Femur (tissue), 1 donor: ENCODE data around the gene PLEKHJ1.
"Not testable (repeated sequence)": the region's sequence is repeated elsewhere in the genome, so short reads cannot be mapped to it uniquely, and the experiment has no call there.

ENCODE experiments used
- DNase-seq: peaks from one replicate; pipeline ENCODE4 v3.0.0-alpha.2; 2017

PLEKHJ1 gene, protein sequence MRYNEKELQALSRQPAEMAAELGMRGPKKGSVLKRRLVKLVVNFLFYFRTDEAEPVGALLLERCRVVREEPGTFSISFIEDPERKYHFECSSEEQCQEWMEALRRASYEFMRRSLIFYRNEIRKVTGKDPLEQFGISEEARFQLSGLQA

DNA sequence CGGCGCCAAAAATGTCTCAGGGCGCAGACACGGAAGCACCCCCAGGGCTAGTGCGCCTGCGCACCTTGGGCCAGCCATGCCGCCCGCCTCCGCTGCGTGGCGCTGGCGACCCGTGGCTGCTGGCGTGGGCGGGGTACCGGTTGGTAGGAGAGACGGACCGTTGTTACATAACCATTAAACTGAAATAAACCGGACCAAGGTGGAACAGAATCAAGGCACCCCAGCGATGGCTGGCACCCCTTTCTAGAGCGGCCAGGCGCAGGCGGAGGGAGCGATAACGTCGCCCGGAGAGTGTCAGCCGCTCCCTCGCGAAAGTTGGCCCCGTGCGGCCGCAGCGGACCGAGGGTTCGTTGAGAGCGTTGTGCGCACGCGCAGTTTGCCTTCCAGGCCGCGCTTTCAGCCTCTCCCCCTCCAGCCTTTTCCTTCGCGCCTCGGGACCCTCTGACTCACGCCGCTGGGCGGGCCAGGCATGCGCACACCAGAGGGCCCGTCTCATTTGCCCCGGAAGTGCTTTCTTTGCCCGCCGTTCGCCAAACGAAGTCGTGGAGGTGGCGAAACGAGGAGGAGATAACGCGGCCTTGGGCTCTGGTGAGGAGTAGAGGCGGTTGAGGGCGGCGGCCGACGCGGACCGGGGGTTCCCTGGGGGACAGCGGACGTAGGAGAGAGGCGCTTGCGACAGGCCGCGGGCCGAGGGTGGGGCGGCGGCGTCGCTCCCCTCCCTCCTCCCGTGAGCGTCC, at the start of gene PLEKHJ1, which contains the start of gene SF3A2:
TSS of gene PLEKHJ1 (minus strand) at position 16 of the 737 bp plus-strand sequence. CDS start 81 bp downstream, outside the sequence.
TSS of gene SF3A2 (plus strand) at position 511 of the 737 bp plus-strand sequence. CDS start 6,595 bp downstream, outside the sequence.
- DNase-seq, result peak; percentile 99

DNA sequence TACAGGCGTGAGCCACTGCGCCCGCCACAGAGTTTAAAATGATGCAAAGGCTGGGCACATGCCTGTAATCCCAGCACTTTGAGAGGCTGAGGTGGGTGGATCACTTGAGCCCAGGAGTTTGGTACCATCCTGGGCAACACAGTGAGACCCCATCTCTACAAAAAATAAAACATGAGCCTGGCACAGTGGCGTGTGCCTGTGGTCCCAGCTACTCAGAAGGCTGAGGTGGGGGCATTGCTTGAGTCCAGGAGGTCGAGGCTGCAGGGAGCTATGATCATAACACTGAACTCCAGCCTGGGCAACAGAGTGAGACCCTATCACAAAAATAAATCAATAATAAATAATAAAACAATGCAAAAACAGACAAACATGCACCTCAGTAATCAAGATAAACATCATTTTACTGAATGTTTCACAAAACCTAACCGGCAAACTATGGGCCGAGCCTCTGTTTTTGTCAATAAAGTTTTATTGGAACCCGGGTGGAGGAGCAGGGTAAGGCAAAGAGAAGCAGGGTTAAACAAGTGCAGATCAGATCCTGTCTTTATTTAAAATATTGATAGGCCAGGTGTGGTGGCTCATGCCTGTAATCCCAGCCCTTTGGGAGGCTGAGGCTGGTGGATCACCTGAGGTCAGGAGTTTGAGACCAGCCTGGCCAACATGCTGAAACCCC, 47.8 kb upstream of the PLEKHJ1 start:
- peak; percentile 10 for DNase-seq

DNA sequence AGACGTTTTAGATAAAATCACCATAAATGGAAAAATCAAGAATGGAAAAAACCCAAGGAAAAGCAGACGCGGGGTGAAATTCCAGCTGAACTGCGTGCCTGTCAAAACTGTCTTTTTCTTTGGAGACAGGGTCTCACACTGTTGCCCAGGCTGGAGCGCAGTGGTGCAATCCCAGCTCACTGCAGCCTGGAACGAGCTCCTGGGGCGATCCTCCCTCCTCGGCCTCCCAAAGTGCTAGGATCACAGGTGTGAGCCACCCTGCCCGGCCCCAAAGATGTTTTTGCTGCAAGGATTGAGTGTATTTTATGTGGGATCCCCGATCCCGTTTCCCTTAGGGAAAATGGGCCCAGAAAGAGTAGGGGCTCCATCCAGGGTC, 46.7 kb upstream of the PLEKHJ1 start:
- DNase-seq, result no peak

DNA sequence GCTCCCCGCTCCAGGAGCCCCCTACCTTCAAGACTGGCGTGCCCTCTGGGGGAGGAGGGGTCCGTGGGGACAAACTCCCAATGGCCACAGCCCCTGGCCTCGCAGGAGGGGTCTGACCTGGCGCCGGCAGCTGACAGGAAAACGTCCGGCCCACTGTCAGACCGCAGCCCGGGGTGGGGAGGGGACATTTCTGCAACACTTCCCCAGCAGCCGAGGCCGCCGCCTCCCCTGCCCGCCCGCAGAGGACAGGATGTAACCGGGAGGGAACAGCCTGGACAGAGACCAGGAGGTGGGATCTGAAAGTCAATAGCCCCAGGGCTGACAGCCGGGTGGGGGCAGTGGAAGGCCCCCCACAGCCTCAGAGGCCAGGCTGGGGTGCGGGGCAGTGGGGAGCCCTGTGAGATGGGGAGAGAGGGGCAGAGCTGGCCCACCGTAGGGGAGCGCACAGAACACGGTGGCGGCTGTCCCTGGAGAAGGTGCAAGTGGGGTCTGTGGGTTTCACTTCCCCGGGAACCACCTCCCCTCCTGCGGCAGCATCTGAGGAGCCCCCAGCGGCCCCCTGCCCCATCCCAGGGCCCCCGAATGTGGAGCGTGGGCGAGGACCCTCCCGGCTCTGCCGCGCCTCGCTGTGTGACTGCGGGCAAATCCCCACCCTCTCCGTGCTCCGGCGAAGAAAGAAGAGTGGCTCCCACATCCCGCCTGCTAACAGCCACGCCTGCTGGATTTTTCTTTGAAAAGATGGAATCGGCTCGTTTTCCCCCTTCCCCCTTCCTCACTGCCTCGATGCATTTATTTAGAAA, 46.1 kb upstream of the PLEKHJ1 start, which contains the start of gene PEAK3:
TSS of gene PEAK3 (minus strand) at position 114 of the 800 bp plus-strand sequence. CDS start 1,244 bp downstream, outside the sequence.
- peak; percentile 85 for DNase-seq

DNA sequence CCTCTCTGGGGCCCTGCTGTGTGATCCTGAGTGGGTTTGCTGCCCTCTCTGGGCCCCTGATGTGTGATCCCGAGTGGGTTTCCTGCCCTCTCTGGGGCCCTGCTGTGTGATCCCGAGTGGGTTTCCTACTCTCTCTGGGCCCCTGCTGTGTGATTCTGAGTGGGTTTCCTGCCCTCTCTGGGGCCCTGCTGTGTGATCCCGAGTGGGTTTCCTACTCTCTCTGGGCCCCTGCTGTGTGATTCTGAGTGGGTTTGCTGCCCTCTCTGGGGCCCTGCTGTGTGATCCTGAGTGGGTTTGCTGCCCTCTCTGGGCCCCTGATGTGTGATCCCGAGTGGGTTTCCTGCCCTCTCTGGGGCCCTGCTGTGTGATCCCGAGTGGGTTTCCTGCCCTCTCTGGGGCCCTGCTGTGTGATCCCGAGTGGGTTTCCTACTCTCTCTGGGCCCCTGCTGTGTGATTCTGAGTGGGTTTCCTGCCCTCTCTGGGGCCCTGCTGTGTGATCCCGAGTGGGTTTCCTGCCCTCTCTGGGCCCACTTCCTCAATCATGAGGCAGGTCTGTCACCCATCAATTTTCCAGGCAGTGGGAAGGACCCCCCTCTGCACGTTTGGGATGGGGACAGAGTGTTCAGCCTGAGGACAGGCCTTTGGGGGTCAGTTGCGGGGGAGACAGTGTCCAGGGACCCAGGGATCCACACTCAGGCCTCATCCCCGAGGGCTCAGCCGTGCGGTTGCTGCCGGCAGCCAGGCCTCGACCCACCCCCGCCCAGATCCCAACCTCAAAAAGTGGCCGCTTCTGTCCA, 45.3 kb upstream of the PLEKHJ1 start:
- not testable (repeated sequence) for DNase-seq

DNA sequence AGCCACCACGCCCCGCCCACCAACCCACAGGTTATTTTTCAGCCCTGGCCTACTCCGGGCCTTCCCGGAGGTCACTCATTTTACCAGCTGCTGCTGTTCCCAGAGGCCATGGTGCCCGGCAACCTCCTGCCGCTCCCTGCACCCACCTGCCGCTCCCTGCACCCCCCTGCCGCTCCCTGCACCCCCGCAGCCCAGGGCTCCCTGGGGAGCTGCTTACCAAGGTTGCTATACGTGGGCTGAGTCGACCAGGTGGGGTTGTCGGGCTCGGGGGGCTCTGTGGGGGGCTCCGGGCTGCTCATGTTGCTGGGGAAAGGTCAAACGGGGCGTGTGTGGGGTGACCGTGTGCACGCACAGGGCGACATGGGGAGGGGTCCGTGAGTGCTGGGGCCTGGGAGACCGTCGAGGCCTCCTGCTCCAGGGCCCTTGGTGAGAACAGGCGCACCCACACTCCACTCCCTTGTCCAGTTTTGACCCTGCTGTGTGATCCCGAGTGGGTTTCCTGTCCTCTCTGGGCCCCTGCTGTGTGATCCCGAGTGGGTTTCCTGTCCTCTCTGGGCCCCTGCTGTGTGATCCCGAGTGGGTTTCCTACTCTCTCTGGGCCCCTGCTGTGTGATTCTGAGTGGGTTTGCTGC, 44.6 kb upstream of the PLEKHJ1 start:
- no peak for DNase-seq

DNA sequence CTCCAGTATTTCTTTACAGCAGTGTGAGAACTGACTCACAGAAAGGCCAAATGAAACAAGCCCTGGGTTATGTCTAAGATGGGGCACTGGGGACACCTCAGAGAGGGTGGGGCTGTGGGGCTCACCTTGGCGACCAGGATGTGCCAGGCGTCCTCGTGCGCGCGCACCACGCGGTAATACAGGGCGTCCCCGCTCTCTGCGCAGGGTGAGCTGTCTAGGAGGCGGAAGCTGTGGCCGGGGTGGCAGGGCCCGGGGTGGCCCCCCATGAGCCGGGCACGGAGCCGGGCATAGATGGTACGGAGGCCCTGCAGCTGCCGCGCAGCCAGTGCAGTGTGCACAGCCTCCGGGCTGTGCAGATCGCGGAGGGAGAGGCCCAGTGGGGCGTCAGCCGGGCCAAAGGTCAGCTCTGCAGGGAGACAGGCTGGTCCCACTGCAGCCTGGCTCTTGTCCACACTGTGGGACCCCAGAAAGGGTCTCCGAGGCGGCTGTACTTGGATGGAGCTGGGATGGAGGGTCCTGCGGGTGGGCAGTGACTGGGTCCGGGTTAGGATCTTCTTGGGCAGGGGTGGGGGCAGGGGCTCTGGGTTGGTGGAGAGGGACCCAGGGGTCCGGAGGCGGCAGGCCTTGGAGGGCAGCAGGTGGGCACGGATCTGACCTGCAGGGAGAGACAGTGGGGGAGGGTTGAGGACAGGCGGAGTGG, 42.5 kb upstream of the PLEKHJ1 start:
- DNase-seq, result no peak

DNA sequence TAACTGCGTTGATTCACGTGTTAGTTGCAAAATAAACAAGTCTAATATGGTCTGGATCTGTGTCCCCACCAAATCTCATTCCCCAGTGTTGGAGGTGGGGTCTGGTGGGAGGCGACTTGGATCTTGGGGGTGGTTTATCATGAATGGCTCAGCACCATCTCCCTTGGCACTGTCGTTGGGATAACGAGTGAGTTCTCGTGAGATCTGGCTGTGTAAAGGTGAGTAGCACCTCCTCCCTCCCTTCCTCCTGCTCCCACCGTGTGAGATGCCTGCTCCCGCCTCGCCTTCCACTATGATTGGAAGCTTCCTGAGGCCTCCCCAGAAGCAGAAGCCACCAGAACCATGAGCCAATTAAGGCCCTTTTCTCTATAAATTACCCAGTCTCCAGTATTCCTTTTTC, 41.0 kb upstream of the PLEKHJ1 start:
- no peak for DNase-seq

DNA sequence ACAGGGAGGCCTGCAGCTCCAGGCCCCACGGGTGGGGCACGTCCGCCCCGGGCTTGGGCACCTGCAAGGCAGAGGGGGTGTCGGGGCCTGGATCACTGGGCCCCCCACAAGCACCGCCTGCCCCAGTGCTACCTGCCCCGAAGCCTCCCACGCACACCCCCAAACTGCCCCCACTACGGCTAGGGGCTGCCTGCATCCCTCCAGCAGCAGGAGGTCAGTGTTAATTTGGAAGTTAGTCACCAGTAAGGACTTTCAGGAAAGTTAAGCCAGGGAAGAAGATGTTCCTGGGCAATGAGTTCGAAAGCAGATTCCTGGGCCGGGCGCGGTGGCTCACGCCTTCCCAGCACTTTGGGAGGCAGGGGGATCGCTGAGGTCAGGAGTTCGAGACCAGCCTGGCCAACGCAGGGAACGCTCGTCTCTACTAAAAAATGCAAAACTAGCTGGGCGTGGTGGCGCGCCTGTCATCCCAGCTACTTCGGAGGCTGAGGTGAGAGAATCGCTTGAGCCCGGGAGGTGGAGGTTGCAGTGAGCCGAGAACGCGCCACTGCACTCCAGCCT, 40.4 kb upstream of the PLEKHJ1 start:
- DNase-seq, result no peak

DNA sequence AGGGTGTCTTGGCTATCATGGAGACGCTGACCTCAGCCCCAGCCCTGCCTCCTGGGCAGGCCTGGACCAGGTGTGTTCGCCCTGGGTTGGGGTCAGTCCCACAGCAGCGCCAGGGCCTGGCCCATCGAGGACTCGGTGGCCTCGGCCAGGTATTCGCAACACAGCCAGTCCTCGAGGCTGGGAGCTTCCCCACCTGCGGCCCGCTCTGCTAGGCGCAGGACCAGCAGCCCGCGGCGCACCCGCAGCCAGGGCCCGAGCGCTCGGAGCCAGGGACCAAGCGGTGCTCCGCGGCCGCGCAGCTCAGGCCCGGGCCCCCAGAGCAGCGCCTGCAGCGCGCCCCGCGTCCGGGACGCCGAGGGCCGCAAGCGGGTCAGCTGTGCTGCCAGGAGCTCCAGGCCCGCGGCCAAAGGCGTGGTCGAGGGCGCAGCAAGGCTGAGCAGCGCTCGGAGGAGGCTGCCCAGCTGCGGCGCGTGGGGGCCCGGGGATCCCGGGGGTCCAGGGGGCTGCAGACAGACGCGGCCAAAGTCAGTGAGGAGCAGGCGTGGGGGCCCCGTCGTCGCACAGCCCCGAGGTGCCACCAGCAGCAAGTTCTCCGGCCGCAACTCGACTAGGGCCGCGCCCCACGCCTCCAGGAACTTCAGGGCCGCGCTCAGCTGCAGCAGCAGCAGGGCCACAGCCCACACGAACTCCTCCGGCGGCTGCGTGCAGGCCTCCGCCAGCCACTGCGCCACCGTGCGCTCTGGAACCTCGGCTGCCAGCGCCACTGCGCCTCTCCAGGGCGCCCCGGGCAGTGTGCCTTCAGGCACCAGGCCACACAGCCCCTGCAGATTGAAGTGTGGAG, 39.7 kb upstream of the PLEKHJ1 start:
- no peak for DNase-seq

DNA sequence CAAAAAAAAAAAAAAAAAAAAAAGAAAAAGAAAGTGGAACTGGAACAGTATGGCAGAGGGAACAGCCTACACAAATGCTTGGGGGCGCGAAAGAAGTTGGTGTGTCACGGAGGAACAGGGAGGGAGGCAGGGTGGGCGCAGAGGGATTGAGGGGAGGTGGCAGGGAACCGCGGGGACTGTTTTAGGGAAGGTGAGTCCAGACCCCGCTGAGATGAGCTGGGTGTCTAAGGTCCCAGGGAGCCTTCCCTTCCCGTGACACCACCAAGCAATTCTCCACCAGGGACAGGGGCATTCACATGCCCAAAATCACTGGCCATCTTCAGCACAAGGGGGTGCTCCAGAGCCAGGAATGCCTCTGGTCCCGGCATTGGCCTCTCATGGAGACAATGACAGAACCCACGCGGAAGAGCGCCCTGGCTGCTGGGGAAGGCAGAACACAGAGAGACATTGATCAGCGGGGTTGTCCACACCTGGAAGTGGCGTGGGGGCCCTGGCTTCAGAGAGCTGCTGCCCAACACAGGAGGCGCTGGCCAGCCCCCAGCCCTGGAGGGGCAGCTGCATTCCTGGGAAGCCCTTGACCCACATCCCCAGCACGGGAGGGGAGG, 38.9 kb upstream of the PLEKHJ1 start:
- DNase-seq, result peak; percentile 72

DNA sequence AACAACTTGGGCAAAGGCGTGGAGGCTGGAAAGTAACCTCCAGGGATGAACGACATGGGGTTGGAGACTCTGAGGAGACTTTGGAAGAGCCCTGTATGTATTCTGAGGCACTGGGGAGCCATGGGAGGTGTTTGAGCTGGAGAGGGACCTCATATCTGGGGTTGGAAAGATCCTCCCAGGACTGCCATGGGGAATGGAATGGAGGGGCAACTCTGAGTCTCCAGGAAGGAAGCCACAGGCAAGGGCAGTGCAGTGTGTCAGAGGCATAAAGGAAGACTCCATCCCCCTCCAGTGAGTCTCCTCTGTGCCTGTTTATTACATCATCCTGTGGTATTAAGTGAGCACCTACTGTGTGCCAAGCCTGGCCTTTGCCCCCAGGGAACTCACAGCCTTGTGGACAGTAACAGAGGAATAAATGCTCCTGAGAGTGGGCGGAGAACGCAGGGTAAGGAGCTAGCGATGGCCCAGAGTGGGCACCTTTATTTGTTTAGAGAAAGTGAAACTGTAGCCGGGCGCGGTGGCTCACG, 38.1 kb upstream of the PLEKHJ1 start:
- DNase-seq, result no peak

DNA sequence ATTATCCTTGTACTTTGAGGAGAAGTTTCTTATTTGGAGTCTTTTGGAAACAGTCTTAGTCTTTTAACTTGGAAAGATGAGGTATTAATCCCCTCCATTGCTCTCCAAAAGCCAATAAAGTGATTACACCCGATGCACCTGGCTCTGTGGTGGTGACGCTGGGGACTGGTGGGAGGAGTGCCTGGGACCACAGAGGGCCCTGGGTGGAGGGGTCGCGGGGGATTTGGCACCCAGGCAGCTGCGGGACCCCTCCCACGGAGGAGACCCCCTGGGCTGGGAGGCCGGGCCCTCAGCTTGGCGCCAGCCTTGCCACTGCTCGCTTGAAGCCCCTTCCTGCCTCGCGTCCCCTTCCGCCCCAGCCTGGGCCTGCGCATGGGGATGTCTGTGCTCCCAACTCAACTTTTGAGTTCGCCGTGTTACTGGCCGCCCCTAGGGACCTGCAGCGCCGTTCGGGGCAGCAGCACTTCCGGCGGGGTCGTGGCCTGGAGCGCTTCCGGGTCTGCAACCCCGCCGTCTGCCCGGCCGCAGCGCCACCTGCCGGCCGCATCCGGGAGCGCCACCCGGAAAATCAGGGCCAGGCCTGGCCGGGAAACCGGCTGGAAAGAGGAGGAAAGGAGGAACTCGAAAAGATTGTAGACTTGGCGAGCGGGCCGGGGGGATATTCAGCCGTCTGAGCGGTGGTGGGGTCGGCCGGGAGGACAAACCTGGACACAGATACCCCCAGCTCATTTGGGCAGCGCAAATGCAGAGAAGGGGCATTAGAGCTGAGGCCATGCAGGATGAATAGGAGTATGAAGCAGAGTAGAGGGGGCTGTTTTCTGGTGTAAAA, 37.4 kb upstream of the PLEKHJ1 start:
- DNase-seq, result peak; percentile 89

DNA sequence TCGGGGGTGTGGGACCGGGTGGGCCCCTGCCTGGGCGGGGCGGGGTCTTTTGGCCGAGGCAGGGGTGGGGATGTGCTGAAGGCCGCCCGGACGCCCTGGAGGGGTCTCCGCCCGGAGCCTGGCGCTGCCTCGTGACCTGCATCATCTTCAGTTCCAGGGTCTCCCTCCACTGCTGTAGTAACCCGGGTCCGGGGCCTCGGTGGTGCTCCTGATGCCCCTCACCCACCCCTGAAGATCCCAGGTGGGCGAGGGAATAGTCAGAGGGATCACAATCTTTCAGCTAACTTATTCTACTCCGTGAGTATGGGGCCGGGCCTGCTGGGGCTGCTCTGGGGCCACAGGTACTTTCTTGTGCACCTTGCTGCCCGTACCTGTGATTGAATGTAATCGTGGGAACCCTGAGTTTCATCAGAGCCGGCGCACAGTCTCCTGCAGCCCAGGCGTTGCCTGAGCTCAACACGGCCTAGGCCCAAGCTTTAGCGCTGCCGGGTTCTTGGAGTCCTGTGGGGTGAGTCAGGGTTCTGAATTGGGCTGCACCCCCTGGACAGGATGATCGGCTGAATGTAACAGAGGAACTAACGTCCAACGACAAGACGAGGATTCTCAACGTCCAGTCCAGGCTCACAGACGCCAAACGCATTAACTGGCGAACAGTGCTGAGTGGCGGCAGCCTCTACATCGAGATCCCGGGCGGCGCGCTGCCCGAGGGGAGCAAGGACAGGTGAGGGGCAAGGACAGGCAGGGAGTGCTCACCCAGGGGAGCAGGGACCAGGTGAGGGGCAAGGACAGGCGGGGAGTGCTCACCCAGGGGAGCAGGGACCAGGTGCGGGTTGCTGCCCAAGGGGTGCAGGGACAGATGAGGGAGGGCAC, 35.3 kb upstream of the PLEKHJ1 start:
- DNase-seq, result no peak

DNA sequence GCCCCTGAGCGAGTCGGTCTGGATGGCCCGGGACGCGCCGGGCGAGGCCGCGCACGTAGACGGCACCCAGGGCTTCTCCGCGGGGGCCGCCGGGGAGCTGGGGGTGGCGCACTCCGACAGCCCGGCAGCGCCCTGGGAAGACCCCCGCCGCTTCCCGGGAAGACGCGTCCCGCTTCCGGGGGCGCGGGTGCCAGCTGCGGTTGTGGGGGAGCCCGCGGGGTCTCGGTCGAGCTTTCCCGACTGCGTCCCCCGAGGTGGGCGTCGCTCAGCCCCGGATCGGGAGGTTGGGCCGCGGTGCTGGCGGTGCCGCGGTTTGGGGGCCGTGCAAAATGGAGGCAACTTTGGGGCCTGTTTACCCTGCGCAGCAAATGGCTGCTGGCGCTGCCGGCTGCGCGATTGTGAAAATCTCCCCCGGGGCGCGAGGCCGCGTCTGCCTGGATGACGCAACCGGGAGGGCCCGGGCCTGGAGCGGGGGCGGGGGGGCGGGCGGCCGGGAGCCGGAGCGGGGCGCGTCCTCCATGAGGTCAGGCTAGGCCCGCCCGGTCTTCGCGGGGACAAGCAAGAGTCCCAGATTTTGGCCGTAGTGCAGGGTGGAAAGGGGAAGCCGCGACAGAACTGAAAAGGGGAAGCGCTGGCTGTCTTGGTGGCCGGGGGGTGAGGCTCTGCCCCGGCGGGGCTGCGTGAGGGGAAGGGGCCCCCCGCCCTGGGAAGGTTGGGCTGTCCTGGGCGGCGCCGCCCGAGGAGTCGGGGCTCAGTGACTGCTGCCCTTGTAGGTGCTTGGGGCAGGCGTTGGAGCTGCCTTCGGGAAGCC, 34.5 kb upstream of the PLEKHJ1 start:
- DNase-seq, result peak; percentile 93

DNA sequence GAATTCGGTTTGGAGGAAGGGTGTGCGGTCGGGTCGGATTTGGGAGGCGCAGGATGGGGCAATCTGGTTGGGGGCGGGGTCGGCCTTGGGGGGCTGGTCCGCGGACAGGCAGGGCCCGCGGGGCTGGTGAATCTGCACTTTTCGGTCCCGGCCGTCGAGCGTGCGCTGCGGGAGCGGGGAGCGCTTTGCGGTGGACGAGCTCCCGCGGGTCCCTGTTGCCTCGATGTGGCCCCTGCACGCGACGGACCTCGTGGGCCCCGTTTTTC, 34.0 kb upstream of the PLEKHJ1 start:
- peak; percentile 65 for DNase-seq
